OCI-LY7 (cell line): ENCODE results near the gene ZFP14. TPM values are rescaled to one million over a fixed set of nuclear protein-coding genes. Genes with fewer than 3 reads are reported as not detected.

Experiments used
- BruUV-seq: library from RNA; stranded (reverse); fragments of 400-500 nt; replicated peaks from 2 replicates; lab custom pipeline; 2021; lab: Mats Ljungman, UMichigan
- CTCF ChIA-PET: fragments of 300-600 bp; sonication (Branson Sonifier 250); formaldehyde crosslinking; loops from one replicate; lab custom pipeline; 2022; ENCODE audit warnings: antibody characterized with exemption; ENCODE audit not compliant: unreplicated experiment; lab: Charles Lee
- POLR2A ChIA-PET: fragments of 300-600 bp; sonication (Branson Sonifier 250); formaldehyde crosslinking; loops from one replicate; lab custom pipeline; 2022; ENCODE audit warnings: antibody characterized with exemption; lab: Charles Lee
- DNase-seq: peaks from one replicate; pipeline ENCODE4 v3.0.0-alpha.2; 2015; ENCODE audit warnings: low spot score
- H2AFZ ChIP-seq: fragments of 200-600 bp; sonication (generic), shearing (Covaris generic); 2 replicates; pipeline ENCODE4 v1.6.1; 2014; ENCODE audit warnings: mild to moderate bottlenecking, antibody characterized with exemption, low read length, moderate library complexity
- H3K27ac ChIP-seq: fragments of 200-600 bp; sonication (generic); 2 replicates; pipeline ENCODE4 v1.5.1; 2014; ENCODE audit warnings: mixed run types, low read depth, mild to moderate bottlenecking, moderate library complexity, low read length, inconsistent platforms; ENCODE audit not compliant: poor library complexity, severe bottlenecking
- H3K36me3 ChIP-seq: fragments of 200-600 bp; sonication (generic); 2 replicates; pipeline ENCODE4 v1.6.1; 2014; ENCODE audit warnings: mild to moderate bottlenecking, antibody characterized with exemption, low read length, moderate library complexity, mixed read lengths; ENCODE audit not compliant: insufficient read depth
- H3K4me1 ChIP-seq: fragments of 200-600 bp; sonication (generic); 2 replicates; pipeline ENCODE4 v1.5.1; 2014; ENCODE audit warnings: mild to moderate bottlenecking, low read length; ENCODE audit not compliant: insufficient read depth, poor library complexity, severe bottlenecking
- H3K4me2 ChIP-seq: fragments of 200-600 bp; sonication (generic); 2 replicates; pipeline ENCODE4 v1.6.1; 2014; ENCODE audit warnings: mild to moderate bottlenecking, low read length
- H3K4me3 ChIP-seq: fragments of 200-600 bp; sonication (generic); 2 replicates; pipeline ENCODE4 v1.5.1; 2014; ENCODE audit warnings: mild to moderate bottlenecking, low read depth, low read length; ENCODE audit not compliant: poor library complexity, severe bottlenecking
- H3K79me2 ChIP-seq: fragments of 200-600 bp; sonication (generic); 2 replicates; pipeline ENCODE4 v1.6.1; 2016; ENCODE audit warnings: low read depth, mild to moderate bottlenecking, low read length, moderate library complexity, mixed read lengths; ENCODE audit not compliant: insufficient read depth
- H3K9me2 ChIP-seq: fragments of 200-600 bp; sonication (generic); 2 replicates; pipeline ENCODE4 v1.6.1; 2016; ENCODE audit warnings: mild to moderate bottlenecking, low read length, mixed read lengths; ENCODE audit not compliant: insufficient read depth
- H3K9me3 ChIP-seq: fragments of 200-600 bp; sonication (generic); 2 replicates; pipeline ENCODE4 v1.6.1; 2014; ENCODE audit warnings: mild to moderate bottlenecking, mixed run types, low read length, mixed read lengths
- H4K20me1 ChIP-seq: fragments of 200-600 bp; sonication (generic); 2 replicates; pipeline ENCODE4 v1.6.1; 2014; ENCODE audit warnings: mild to moderate bottlenecking, antibody characterized with exemption, low read length, moderate library complexity, mixed read lengths; ENCODE audit not compliant: insufficient read depth
- CTCF ChIP-seq: fragments of 200-600 bp; sonication (generic); conservative IDR thresholded peaks from 2 replicates; pipeline ENCODE4 v1.5.1; 2014; ENCODE audit warnings: mild to moderate bottlenecking, antibody characterized with exemption, low read length, moderate library complexity, mixed read lengths
- EZH2phosphoT487 ChIP-seq: fragments of 200-600 bp; sonication (generic); IDR thresholded peaks from 2 replicates; pipeline ENCODE4 v1.6.1; 2018; ENCODE audit warnings: low read depth, borderline replicate concordance, mild to moderate bottlenecking, mixed run types, antibody characterized with exemption, low read length, moderate library complexity, mixed read lengths
- intact Hi-C: fragments of 100-400 bp; cut with micrococcal nuclease; formaldehyde crosslinking; loops from one replicate; pipeline ENCODE4 v1.10.0; 2022; ENCODE audit not compliant: unreplicated experiment
- total RNA-seq, 2 experiments: library from RNA; depleted of rRNA in 1 of 2; stranded (reverse); fragments of >200 nt in 1 of 2; shearing (Covaris generic) in 1 of 2; gene quantifications; 2 replicates each; pipeline ENCODE4 v1.2.3, GENCODE V29; 2014 to 2022

The ZFP14 gene
- total RNA-seq, 2 experiments from 2014 or later: 5.2 to 6.2 TPM

- peaks cover 46% of the 10 kb centered on the region for H3K79me2 ChIP-seq
- H3K4me2 ChIP-seq: peak within 1 kb of the TSS; percentile 93
- H2AFZ ChIP-seq: peak within 1 kb of the TSS; percentile 97
- CTCF ChIA-PET: no interaction called here
- DNase-seq: peak; percentile 94
- TF ChIP-seq EZH2phosphoT487: no peak
- no peak for TF ChIP-seq CTCF
- H3K4me1 ChIP-seq: peaks cover 16% of the 10 kb centered on the region
- H3K4me3 ChIP-seq: peak within 1 kb of the TSS; percentile 84
- no TSS peak for BruUV-seq
- H4K20me1 ChIP-seq: no peaks in the 10 kb centered on the region
- intact Hi-C loops: loop anchor here (2.0 kb wide), 1 partner anchor 74 kb away; no protein-coding TSS in a partner anchor
- no peaks in the 10 kb centered on the region for H3K9me2 ChIP-seq
- POLR2A ChIA-PET: interaction anchor here (0.5 to 1.4 kb wide), 7 partner anchors 9 to 771 kb away, joined by 3 to 9 read pairs (median 3); partner anchors contain the start of gene ZNF260
- H3K36me3 ChIP-seq: peaks cover 33% of the 10 kb centered on the region
- peaks cover 16% of the 10 kb centered on the region for H3K9me3 ChIP-seq
- H3K27ac ChIP-seq: peak within 1 kb of the TSS; percentile 67
Measured at GRCh38 chr19:36418287-36419001, 39.4 kb upstream of the ZFP14 start, which contains the start of gene ZFP82. TSS of gene ZFP82 (minus strand) at chr19:36418644. CDS start at chr19:36409789, 8,855 bp downstream.

- H3K4me3 ChIP-seq: peak overlapping the region; percentile 84
- POLR2A ChIA-PET: no interaction called here
- H3K9me3 ChIP-seq: peaks cover 20% of the 10 kb centered on the region
- peaks cover 52% of the 10 kb centered on the region for H3K79me2 ChIP-seq
- H3K4me1 ChIP-seq: peaks cover 16% of the 10 kb centered on the region
- H3K4me2 ChIP-seq: peak overlapping the region; percentile 93
- H3K9me2 ChIP-seq: no peaks in the 10 kb centered on the region
- intact Hi-C loops: loop anchor here (2.0 kb wide), 1 partner anchor 75 kb away; no protein-coding TSS in a partner anchor
- H4K20me1 ChIP-seq: no peaks in the 10 kb centered on the region
- H3K27ac ChIP-seq: peak overlapping the region; percentile 67
- BruUV-seq: no TSS peak
- CTCF ChIA-PET: no interaction called here
- peak; percentile 40 for DNase-seq
- H3K36me3 ChIP-seq: peaks cover 40% of the 10 kb centered on the region
- H2AFZ ChIP-seq: peak overlapping the region; percentile 97
- no peak for TF ChIP-seq EZH2phosphoT487
- TF ChIP-seq CTCF: no peak
Measured at GRCh38 chr19:36417752-36418286, 38.8 kb upstream of the ZFP14 start.
